ENCODE data around the gene KCTD11. TPM values are rescaled to one million over a fixed set of nuclear protein-coding genes. Genes with fewer than 3 reads are reported as not detected.

The KCTD11 gene
- total RNA-seq, 1 experiment from 2014 or later, result 5.4 TPM

GRCh38 chr17:7347630-7348477 is 4.1 kb upstream of the KCTD11 start:
- Histone ChIP-seq H3K4me1 (ENCODE audit: control insufficient read depth in 1 of 2, insufficient read depth in 2 of 2, low read length in 2 of 2) (peaks cover 11 to 30% of the 10 kb centered on the region in 2 experiments), H2AFZ (ENCODE audit: low read depth, low read length, poor library complexity, severe bottlenecking) (no peak overlapping the region), H3K79me2 (ENCODE audit: insufficient read depth, low read length) (peaks cover 30% of the 10 kb centered on the region), H3K4me2 (ENCODE audit: low read length) (no peak overlapping the region), H4K20me1 (ENCODE audit: insufficient read depth) (0 out of 2 replicates have a peak, but pooled peaks cover 4% of the 10 kb centered on the region), H3K9me3 (ENCODE audit: control insufficient read depth in 1 of 2, insufficient read depth in 1 of 2, low read depth in 1 of 2, low read length in 2 of 2) (no peaks in the 10 kb centered on the region), H3K9me2 (ENCODE audit: insufficient read depth) (no peaks in the 10 kb centered on the region), H3K27me3 (ENCODE audit: insufficient read depth, low read length) (no peaks in the 10 kb centered on the region), H3K4me3 (replicated peaks in 1 of 2; ENCODE audit: low read depth in 1 of 2, low read length in 2 of 2) (no peak overlapping the region), H3K9ac (ENCODE audit: low read length) (no peak overlapping the region), H3K27ac (ENCODE audit: low read depth, low read length) (no peak overlapping the region; the same call in 1 of the 2 replicates), H3K36me3 (ENCODE audit: control insufficient read depth in 1 of 2, insufficient read depth in 2 of 2, low read length in 2 of 2) (no peaks in the 10 kb centered on the region)
- intact Hi-C loops (cut with micrococcal nuclease), result no loop called here
- ATAC-seq (no peak), DNase-seq (ENCODE audit: low read depth, low spot score) (no peak)
- TF ChIP-seq ZNF274 (IDR thresholded peaks at IDR 0.05; ENCODE audit: low read depth, low read length) (no peak), SIN3A (IDR thresholded peaks at IDR 0.05; ENCODE audit: low read depth) (no peak), POLR2AphosphoS5 (IDR thresholded peaks at IDR 0.05; ENCODE audit: low read depth, low read length) (no peak), YY1 (IDR thresholded peaks at IDR 0.05; ENCODE audit: extremely low read depth, insufficient replicate concordance, low read depth, low read length) (no peak), EGR1 (IDR thresholded peaks at IDR 0.05; ENCODE audit: low read depth) (no peak), REST (IDR thresholded peaks at IDR 0.05; ENCODE audit: low read depth) (no peak), POLR2A (IDR thresholded peaks at IDR 0.05; ENCODE audit: borderline replicate concordance, extremely low read depth, insufficient read depth, insufficient read length) (no peak), TCF7L2 (IDR thresholded peaks at IDR 0.05; ENCODE audit: borderline replicate concordance, extremely low read depth, insufficient read depth, insufficient read length) (no peak), ZFX (IDR thresholded peaks at IDR 0.05) (no peak), SRF (IDR thresholded peaks at IDR 0.05; ENCODE audit: low read depth) (no peak), EZH2 (IDR thresholded peaks at IDR 0.05) (no peak), ELF1 (IDR thresholded peaks at IDR 0.05; ENCODE audit: borderline replicate concordance, low read depth) (no peak), JUND (IDR thresholded peaks at IDR 0.05) (no peak), CBX3 (IDR thresholded peaks at IDR 0.05; ENCODE audit: low read depth) (no peak)
- TF ChIP-seq, protein P1, sequence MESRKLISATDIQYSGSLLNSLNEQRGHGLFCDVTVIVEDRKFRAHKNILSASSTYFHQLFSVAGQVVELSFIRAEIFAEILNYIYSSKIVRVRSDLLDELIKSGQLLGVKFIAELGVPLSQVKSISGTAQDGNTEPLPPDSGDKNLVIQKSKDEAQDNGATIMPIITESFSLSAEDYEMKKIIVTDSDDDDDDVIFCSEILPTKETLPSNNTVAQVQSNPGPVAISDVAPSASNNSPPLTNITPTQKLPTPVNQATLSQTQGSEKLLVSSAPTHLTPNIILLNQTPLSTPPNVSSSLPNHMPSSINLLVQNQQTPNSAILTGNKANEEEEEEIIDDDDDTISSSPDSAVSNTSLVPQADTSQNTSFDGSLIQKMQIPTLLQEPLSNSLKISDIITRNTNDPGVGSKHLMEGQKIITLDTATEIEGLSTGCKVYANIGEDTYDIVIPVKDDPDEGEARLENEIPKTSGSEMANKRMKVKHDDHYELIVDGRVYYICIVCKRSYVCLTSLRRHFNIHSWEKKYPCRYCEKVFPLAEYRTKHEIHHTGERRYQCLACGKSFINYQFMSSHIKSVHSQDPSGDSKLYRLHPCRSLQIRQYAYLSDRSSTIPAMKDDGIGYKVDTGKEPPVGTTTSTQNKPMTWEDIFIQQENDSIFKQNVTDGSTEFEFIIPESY (IDR thresholded peaks at IDR 0.05; ENCODE audit: extremely low read depth, insufficient replicate concordance, low read length), result no peak
- TF ChIP-seq, protein P2, sequence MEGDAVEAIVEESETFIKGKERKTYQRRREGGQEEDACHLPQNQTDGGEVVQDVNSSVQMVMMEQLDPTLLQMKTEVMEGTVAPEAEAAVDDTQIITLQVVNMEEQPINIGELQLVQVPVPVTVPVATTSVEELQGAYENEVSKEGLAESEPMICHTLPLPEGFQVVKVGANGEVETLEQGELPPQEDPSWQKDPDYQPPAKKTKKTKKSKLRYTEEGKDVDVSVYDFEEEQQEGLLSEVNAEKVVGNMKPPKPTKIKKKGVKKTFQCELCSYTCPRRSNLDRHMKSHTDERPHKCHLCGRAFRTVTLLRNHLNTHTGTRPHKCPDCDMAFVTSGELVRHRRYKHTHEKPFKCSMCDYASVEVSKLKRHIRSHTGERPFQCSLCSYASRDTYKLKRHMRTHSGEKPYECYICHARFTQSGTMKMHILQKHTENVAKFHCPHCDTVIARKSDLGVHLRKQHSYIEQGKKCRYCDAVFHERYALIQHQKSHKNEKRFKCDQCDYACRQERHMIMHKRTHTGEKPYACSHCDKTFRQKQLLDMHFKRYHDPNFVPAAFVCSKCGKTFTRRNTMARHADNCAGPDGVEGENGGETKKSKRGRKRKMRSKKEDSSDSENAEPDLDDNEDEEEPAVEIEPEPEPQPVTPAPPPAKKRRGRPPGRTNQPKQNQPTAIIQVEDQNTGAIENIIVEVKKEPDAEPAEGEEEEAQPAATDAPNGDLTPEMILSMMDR (IDR thresholded peaks at IDR 0.05 in 2 of 3, conservative IDR thresholded peaks at IDR 0.05 in 1 of 3; ENCODE audit: borderline replicate concordance in 1 of 3, insufficient read depth in 1 of 3, low read depth in 2 of 3, low read length in 2 of 3), result no peak
- TF ChIP-seq, protein P3, sequence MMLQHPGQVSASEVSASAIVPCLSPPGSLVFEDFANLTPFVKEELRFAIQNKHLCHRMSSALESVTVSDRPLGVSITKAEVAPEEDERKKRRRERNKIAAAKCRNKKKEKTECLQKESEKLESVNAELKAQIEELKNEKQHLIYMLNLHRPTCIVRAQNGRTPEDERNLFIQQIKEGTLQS (IDR thresholded peaks at IDR 0.05), result no peak
- RAD21 ChIA-PET (ENCODE audit: low non-redundant PET in 1 of 2, low total read pairs in 2 of 2, uncharacterized antibody in 2 of 2, unreplicated experiment in 2 of 2), result no interaction called here
- no TSS peak for BruUV-seq (replicated peaks)
- CTCF ChIA-PET, result interaction anchor here (0.9 to 1.3 kb wide), 3 partner anchors 67 to 302 kb away, joined by 3 to 4 read pairs (median 3); partner anchors contain the start of gene SLC2A4
- POLR2A ChIA-PET, result interaction anchor here (1.3 kb wide), 1 partner anchor 17 kb away, joined by 4 read pairs; no protein-coding TSS in a partner anchor
